ENCODE results near the gene BCL11B.

Gene BCL11B

GRCh38 chr14:99211410-99211809 lies 60.6 kb downstream of the BCL11B start:
- no peaks in the 10 kb centered on the region for H3K4me1 ChIP-seq (ENCODE audit: control insufficient read depth, insufficient read depth, low read length)
- H3K27me3 ChIP-seq (ENCODE audit: control insufficient read depth, insufficient read depth, low read length): no peaks in the 10 kb centered on the region
- no peak overlapping the region for H3K4me3 ChIP-seq (ENCODE audit: low read length)
- H3K36me3 ChIP-seq (ENCODE audit: control insufficient read depth, insufficient read depth, low read length): no peaks in the 10 kb centered on the region
- no peak overlapping the region for H3K27ac ChIP-seq (ENCODE audit: low read depth, low read length)
- H3K9ac ChIP-seq (ENCODE audit: low read length): no peak overlapping the region

- Histone ChIP-seq H3K4me1 (ENCODE audit: control insufficient read depth, insufficient read depth, low read length) (no peaks in the 10 kb centered on the region), H3K27ac (ENCODE audit: low read depth, low read length) (no peak overlapping the region), H3K36me3 (ENCODE audit: control insufficient read depth, insufficient read depth, low read length) (no peaks in the 10 kb centered on the region), H3K27me3 (ENCODE audit: control insufficient read depth, insufficient read depth, low read length) (no peaks in the 10 kb centered on the region), H3K4me3 (ENCODE audit: low read length) (no peak overlapping the region), H3K9ac (ENCODE audit: low read length) (no peak overlapping the region)
These were observed 61.7 kb downstream of the BCL11B start for GRCh38 chr14:99210333-99210732.

- no peak overlapping the region for H3K27ac ChIP-seq (ENCODE audit: low read depth, low read length)
- H3K9ac ChIP-seq (ENCODE audit: low read length): no peak overlapping the region
- no peaks in the 10 kb centered on the region for H3K36me3 ChIP-seq (ENCODE audit: control insufficient read depth, insufficient read depth, low read length)
- H3K27me3 ChIP-seq (ENCODE audit: control insufficient read depth, insufficient read depth, low read length): no peaks in the 10 kb centered on the region
- H3K4me3 ChIP-seq (ENCODE audit: low read length): no peak overlapping the region
- H3K4me1 ChIP-seq (ENCODE audit: control insufficient read depth, insufficient read depth, low read length): no peaks in the 10 kb centered on the region
These were observed 62.6 kb downstream of the BCL11B start for GRCh38 chr14:99209409-99209808.

GRCh38 chr14:99208318-99208717 lies 63.7 kb downstream of the BCL11B start:
- Histone ChIP-seq H3K27me3 (ENCODE audit: control insufficient read depth, insufficient read depth, low read length) (no peaks in the 10 kb centered on the region), H3K4me1 (ENCODE audit: control insufficient read depth, insufficient read depth, low read length) (no peaks in the 10 kb centered on the region), H3K9ac (ENCODE audit: low read length) (no peak overlapping the region), H3K4me3 (ENCODE audit: low read length) (no peak overlapping the region), H3K36me3 (ENCODE audit: control insufficient read depth, insufficient read depth, low read length) (no peaks in the 10 kb centered on the region), H3K27ac (ENCODE audit: low read depth, low read length) (no peak overlapping the region)

- no peak overlapping the region for H3K4me3 ChIP-seq (ENCODE audit: low read length)
- H3K4me1 ChIP-seq (ENCODE audit: control insufficient read depth, insufficient read depth, low read length): no peaks in the 10 kb centered on the region
- no peaks in the 10 kb centered on the region for H3K27me3 ChIP-seq (ENCODE audit: control insufficient read depth, insufficient read depth, low read length)
- no peak overlapping the region for H3K9ac ChIP-seq (ENCODE audit: low read length)
- H3K36me3 ChIP-seq (ENCODE audit: control insufficient read depth, insufficient read depth, low read length): no peaks in the 10 kb centered on the region
- no peak overlapping the region for H3K27ac ChIP-seq (ENCODE audit: low read depth, low read length)
These were observed 64.5 kb downstream of the BCL11B start for GRCh38 chr14:99207456-99207855.

- Histone ChIP-seq H3K27ac (ENCODE audit: low read depth, low read length) (no peak overlapping the region), H3K4me3 (ENCODE audit: low read length) (no peak overlapping the region), H3K27me3 (ENCODE audit: control insufficient read depth, insufficient read depth, low read length) (no peaks in the 10 kb centered on the region), H3K4me1 (ENCODE audit: control insufficient read depth, insufficient read depth, low read length) (no peaks in the 10 kb centered on the region), H3K36me3 (ENCODE audit: control insufficient read depth, insufficient read depth, low read length) (no peaks in the 10 kb centered on the region), H3K9ac (ENCODE audit: low read length) (no peak overlapping the region)
These were observed 65.9 kb downstream of the BCL11B start for GRCh38 chr14:99206090-99206489.

GRCh38 chr14:99205086-99205688 lies 66.8 kb downstream of the BCL11B start:
- Histone ChIP-seq H3K4me1 (ENCODE audit: control insufficient read depth, insufficient read depth, low read length) (no peaks in the 10 kb centered on the region), H3K36me3 (ENCODE audit: control insufficient read depth, insufficient read depth, low read length) (no peaks in the 10 kb centered on the region), H3K4me3 (ENCODE audit: low read length) (no peak overlapping the region), H3K9ac (ENCODE audit: low read length) (no peak overlapping the region), H3K27ac (ENCODE audit: low read depth, low read length) (no peak overlapping the region), H3K27me3 (ENCODE audit: control insufficient read depth, insufficient read depth, low read length) (no peaks in the 10 kb centered on the region)

GRCh38 chr14:99203801-99204200 lies 68.2 kb downstream of the BCL11B start:
- Histone ChIP-seq H3K4me3 (ENCODE audit: low read length) (no peak overlapping the region), H3K27me3 (ENCODE audit: control insufficient read depth, insufficient read depth, low read length) (no peaks in the 10 kb centered on the region), H3K27ac (ENCODE audit: low read depth, low read length) (no peak overlapping the region), H3K4me1 (ENCODE audit: control insufficient read depth, insufficient read depth, low read length) (no peaks in the 10 kb centered on the region), H3K9ac (ENCODE audit: low read length) (no peak overlapping the region), H3K36me3 (ENCODE audit: control insufficient read depth, insufficient read depth, low read length) (no peaks in the 10 kb centered on the region)

- Histone ChIP-seq H3K36me3 (ENCODE audit: control insufficient read depth, insufficient read depth, low read length) (no peaks in the 10 kb centered on the region), H3K4me3 (ENCODE audit: low read length) (no peak overlapping the region), H3K27ac (ENCODE audit: low read depth, low read length) (no peak overlapping the region), H3K27me3 (ENCODE audit: control insufficient read depth, insufficient read depth, low read length) (no peaks in the 10 kb centered on the region), H3K9ac (ENCODE audit: low read length) (no peak overlapping the region), H3K4me1 (ENCODE audit: control insufficient read depth, insufficient read depth, low read length) (no peaks in the 10 kb centered on the region)
These were observed 68.9 kb downstream of the BCL11B start for GRCh38 chr14:99203080-99203479.

- Histone ChIP-seq H3K27ac (ENCODE audit: low read depth, low read length) (no peak overlapping the region), H3K9ac (ENCODE audit: low read length) (no peak overlapping the region), H3K4me1 (ENCODE audit: control insufficient read depth, insufficient read depth, low read length) (no peaks in the 10 kb centered on the region), H3K27me3 (ENCODE audit: control insufficient read depth, insufficient read depth, low read length) (no peaks in the 10 kb centered on the region), H3K4me3 (ENCODE audit: low read length) (no peak overlapping the region), H3K36me3 (ENCODE audit: control insufficient read depth, insufficient read depth, low read length) (no peaks in the 10 kb centered on the region)
These were observed 69.5 kb downstream of the BCL11B start for GRCh38 chr14:99202516-99202915.

- Histone ChIP-seq H3K4me1 (ENCODE audit: control insufficient read depth, insufficient read depth, low read length) (no peaks in the 10 kb centered on the region), H3K27ac (ENCODE audit: low read depth, low read length) (no peak overlapping the region), H3K27me3 (ENCODE audit: control insufficient read depth, insufficient read depth, low read length) (no peaks in the 10 kb centered on the region), H3K36me3 (ENCODE audit: control insufficient read depth, insufficient read depth, low read length) (no peaks in the 10 kb centered on the region), H3K4me3 (ENCODE audit: low read length) (no peak overlapping the region), H3K9ac (ENCODE audit: low read length) (no peak overlapping the region)
These were observed 70.5 kb downstream of the BCL11B start for GRCh38 chr14:99201351-99202073.

- no peaks in the 10 kb centered on the region for H3K36me3 ChIP-seq (ENCODE audit: control insufficient read depth, insufficient read depth, low read length)
These were observed 71.4 kb downstream of the BCL11B start for GRCh38 chr14:99200654-99201005.

More at GRCh38 chr14:99200654-99201005, 71.4 kb downstream of the BCL11B start:
- Histone ChIP-seq H3K4me1 (ENCODE audit: control insufficient read depth, insufficient read depth, low read length) (no peaks in the 10 kb centered on the region), H3K27me3 (ENCODE audit: control insufficient read depth, insufficient read depth, low read length) (no peaks in the 10 kb centered on the region), H3K27ac (ENCODE audit: low read depth, low read length) (no peak overlapping the region), H3K9ac (ENCODE audit: low read length) (no peak overlapping the region), H3K4me3 (ENCODE audit: low read length) (no peak overlapping the region)

All from rectal smooth muscle tissue (tissue), 1 donor.